Measurements from ENCODE around the gene DMGDH.
A peak's percentile ranks its signal among the peaks of the same experiment; 100 is the strongest.
"Not testable (repeated sequence)": the region's sequence is repeated elsewhere in the genome, so short reads cannot be mapped to it uniquely, and the experiment has no call there.

Gene DMGDH

DNA sequence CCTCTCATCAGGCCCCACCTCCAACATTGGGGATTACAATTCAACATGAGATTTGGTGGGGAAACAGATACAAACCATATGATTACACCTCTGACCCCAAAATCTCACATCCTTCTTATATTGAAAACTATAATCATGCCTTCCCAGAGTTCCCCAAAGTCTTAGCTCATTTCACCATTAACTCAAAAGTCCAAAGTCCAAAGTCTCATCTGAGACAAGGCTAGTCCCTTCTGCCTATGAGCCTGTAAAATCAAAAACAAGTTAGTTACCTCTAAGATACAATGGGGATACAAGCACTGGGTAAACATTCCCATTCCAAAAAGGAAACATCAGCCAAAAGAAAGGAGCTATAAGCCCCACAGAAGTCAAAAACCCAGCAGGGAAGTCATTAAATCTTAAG lies 57.6 kb downstream of the DMGDH start:
- DNase-seq = no peak

DNA sequence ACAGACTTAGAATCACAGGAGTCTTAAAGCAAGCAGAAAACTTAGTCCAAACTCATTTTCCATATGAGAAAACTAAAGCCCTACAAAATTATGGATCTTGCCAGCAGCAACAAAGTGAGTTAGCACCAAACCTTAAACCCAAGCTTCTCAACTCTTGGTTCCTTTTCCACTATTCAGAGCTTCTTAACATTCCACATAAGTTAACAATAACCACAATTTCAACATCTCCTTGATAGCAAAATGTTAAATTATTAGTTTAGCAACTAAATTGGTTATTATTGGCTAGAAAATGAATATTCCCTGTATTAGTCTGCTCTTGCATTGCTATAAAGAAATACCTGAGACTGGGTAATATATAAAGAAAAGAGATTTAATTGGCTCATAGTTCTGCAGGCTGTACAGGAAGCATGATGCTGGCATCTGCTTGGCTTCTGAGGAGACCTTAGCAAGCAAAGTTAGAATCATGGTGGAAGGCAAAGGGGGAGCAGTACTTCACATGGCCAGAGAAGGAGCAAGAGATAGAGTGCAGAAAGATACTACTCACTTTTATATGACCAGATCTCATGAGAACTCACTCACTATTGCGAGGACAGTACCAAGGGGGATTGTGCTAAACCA lies 58.1 kb downstream of the DMGDH start:
- no peak for DNase-seq

DNA sequence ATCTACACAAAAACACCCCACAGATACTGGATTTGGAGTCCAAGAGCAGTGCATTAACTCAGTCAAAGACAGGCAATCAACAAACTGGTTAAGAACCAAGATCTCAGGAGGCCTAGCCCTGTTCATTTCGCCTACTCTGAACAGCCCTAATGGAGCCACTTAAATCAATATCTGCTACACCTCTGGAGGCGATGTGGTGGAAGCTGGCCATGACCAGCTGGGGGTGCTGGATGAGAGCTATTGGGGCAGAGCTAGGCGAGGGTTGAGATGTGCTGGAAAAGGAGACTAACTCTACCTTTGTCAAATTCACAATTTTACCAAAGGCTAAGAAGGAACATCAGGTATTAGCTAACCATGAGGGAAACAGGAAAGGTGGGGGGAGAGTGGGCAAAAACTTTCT lies 61.1 kb downstream of the DMGDH start:
- no peak for DNase-seq

DNA sequence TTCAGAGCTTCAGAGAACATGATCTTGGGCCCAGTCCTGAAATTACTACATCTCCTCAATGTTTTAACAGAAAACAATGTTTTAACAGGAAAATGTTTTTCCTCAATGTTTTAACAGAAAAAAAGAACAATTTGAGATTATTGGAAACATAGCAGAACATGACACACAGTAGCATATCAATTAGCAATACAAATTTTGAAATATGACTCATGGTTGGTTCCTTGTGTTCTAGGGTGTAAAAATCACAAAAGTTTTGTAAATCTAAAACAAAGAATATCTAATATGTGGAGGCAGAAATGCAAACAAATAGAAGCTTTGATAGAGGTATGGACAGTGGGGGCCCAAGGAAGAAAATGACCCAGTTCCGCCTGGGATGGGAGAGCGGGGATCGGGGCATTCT lies 61.6 kb downstream of the DMGDH start:
- DNase-seq = no peak

DNA sequence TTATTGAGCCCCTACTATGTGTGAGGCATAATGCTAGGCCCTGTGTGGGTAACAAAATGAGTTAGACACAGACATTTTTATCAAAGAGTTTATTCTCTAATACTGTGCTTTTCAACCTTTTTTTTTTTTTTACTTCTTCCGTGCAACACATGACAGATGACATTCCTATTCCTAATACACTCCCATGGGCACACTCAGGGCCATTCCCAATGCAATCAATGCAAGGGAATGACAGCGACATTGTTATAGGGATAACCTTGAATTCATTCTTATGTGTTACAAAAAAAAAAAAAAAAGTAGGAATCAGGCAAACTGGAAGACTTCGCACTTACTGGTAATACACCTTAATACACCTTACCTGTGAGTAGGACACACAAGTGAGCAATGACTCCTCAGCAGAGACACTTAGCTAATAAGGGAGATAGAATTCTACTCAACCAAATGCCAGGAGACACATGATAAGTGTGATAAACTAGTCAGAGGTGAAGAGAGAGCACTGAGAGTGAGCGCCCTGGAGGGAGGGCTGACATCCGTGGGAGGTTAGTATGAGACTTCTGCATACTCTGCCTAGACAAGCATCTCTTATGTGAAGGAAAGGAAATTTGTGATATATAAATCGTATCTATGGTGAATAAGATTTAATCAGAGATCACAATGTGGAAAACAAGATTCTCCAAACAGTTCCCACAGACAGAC lies 63.4 kb downstream of the DMGDH start:
- DNase-seq = no peak

DNA sequence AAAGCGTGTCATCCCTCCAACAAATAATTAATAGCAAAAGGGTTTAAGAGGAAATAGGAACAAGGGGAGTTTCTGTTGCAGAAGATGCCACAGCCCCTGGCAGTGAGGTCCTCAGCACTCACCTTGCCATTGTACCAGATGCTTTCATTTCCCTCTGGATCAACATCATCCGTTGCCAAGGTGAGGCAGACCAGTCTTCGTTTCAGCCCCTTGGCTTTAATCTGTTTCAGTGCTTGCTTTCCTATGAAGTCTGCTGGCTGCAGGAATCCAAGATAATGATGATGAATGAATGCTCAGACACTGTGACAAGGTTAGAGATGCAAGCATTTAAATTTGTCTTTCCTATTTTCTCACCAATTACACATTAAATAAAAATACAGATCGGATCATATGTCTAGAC lies 64.3 kb downstream of the DMGDH start:
- no peak for DNase-seq

DNA sequence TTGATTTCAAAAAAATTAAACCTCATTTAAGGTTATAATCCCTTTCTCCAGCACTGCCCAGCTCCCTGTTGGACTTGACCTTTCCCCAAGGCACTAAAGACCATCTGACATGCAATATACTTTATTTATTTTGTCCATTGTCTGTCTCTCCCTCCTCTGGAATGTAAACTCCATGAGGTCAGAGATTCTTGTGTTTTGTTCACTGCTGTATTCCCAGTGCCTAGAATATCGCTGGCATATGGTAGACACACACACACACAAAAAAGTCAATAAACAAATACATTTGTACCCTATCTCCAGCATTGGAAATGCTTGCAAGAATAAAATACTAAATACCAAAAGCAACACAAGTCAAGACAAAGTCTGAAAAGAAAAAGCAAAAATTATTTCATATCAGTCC lies 67.1 kb downstream of the DMGDH start:
- no peak for DNase-seq

DNA sequence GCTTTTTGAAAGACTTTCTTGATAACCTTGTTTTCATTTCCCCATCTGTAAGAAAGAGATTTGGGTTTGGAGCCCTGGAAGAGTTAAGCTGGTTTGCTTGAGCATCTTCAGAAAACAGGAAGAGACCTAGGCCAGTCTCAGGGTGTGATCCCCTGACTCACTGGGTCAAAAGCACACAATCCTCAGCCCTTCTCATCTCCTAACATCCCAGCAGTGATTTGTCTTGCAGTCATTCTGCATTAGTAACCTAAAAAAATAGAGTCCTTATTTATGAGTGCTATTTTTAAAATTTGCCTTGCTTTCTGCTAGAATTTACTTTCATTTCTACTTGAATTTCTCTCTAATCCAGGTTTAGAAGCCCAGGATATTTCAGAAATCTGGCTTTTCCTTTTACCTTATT lies 68.0 kb downstream of the DMGDH start:
- DNase-seq = no peak

DNA sequence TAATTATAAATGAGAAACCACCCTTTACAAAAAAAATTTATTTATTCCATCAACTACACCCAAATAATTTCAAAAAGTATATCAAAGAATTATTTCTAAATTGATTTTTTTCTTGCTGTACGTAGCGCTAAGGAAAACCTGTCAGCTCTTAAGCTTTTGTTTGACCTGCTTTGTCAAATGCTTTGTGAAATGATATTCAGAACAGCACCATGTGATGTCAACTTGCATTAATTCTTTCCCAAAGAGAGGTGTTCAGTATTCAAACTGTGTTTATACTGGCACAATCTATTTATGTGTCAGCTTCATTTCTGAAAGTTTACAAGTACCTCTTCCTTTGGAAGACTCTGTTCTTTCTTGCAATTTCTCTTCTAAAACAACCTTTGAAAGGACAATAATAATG lies 72.4 kb downstream of the DMGDH start:
- no peak for DNase-seq

DNA sequence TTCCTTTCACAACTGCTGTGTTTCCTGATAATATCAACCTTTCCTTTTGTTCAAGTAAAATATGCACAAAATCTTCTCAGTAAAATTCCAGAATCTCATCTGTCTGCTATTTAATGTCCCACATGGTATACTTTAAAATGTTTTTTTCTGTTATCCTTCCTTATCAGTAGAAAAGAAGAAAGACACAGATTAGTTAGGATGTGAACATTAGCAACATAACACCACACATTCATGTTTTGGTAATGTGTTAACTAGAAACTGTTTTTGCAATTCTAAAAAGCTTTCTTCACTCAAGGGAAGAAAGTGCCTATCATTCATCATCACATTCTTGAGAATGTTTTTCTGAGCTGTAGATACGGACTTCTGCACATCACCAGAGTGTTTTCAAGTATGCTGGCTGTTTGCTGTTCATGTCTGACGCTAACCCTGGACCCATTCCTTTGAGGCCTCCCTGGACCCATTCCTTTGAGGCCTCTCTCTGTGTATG lies 73.9 kb downstream of the DMGDH start:
- no peak for DNase-seq

DNA sequence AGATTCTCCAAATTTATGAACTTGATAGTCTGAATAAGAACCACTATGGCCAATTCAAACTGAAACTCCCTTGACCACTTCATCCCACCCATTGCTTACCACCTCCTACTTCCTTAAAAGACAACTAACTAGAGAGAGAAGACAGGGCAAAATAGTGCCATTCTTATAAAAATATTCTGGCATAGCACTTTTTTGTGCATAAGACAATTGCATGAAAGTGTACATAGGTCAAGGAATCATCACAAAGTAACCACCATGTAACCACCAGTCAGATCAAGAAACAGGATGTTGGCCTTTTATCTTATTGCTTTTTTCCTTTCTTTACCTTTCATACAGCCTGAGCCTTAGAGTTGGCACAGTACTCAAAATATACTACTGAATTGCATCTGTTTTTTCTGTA lies 76.3 kb downstream of the DMGDH start:
- DNase-seq = no peak

DNA sequence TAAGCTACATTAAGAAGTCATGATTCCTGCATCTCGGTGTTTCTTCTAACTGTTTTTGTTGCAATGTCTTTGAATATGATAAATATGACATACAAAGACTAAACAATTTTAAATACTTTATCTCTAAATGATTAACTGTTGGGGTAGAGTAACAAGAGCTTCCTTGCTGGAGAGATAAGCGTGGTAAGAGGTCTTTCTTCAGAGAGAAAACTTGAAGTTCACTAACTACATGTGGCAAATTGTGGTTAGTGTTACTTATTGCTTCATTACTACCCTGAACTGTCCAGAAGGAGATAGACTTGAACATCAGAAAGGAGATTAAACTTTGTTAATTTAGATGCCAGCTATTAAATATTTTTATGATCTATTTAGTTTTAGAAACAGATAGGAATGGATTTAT lies 77.3 kb downstream of the DMGDH start:
- DNase-seq = no peak

DNA sequence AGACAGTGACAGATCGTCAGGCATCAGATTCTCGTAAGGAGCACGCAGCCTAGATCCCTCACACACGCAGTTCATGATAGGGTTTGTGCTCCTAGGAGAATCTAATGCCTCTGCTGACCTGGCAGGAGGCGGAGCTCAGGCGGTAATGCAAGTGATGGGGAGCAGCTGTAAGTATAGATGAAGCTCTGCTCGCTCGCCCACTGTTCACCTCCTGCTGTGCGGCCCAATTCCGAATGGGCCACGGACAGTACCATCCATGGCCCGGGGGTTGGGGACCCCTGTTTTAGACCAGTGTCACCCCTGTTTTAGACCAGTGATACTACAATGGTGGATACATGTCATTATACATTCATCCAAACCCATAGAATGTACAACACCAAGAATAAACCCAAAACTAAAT lies 80.4 kb downstream of the DMGDH start:
- no peak for DNase-seq

DNA sequence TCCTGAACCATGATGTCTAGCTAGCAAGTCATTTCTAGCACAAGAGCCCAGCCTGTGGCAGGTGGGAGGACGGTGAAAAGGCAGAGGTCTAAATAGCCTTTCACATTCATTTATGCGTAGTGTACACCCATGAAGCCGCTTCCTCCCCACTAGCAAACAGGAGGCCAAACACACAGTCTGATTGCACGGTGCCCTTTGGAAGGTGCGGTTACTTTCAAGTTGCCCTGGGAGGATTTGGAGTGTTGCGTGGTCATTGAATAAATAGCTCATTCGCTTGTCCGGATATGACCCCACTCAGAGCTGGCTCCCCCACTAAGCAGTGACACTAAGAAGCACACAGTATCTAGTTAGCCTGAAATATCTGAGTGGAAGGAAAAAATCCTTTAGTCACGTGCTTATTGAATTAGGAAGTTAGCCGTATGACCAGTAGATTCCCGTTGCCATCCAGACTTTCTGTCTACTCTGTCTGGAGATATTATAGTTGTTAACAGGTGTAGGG lies 83.7 kb downstream of the DMGDH start:
- peak in 14 of 56 donors; percentile 8 to 49 (median 32) for DNase-seq

DNA sequence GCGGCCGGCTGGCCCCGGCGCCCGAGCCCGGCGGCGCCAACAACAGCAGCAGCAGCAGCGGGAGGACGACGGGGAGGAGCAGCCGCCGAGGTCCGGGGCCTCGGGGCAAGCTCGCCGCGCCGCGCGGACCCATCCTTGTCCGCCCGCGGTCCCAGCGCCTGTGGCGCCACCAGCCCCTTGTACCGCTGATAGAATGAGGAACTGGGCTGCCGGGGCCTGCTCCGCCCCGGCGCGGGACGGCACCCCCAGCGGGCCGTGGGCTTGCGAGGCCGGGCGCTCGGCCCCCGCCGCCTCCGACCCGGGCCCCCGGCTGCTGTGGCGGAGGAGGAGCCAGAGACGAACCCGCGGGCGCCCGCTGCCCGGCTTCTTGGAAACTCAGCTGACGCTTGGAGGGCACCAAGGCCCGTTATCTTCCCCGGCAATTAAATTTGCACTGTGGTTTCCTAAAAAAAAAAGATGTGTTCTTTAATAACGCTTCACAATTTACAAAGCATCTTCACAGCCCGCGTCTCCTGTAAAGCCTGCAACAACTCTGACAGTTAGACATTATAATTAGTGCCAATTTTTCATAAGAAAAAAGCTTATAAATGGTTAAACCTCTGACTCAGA lies 84.3 kb downstream of the DMGDH start, which contains the start of gene ARSB:
ARSB (minus strand) TSS at position 195 of the 609 bp plus-strand sequence; CDS start at position 133, 62 bp downstream.
- peak in 44 of 56 donors; percentile 19 to 84 (median 56) for DNase-seq

DNA sequence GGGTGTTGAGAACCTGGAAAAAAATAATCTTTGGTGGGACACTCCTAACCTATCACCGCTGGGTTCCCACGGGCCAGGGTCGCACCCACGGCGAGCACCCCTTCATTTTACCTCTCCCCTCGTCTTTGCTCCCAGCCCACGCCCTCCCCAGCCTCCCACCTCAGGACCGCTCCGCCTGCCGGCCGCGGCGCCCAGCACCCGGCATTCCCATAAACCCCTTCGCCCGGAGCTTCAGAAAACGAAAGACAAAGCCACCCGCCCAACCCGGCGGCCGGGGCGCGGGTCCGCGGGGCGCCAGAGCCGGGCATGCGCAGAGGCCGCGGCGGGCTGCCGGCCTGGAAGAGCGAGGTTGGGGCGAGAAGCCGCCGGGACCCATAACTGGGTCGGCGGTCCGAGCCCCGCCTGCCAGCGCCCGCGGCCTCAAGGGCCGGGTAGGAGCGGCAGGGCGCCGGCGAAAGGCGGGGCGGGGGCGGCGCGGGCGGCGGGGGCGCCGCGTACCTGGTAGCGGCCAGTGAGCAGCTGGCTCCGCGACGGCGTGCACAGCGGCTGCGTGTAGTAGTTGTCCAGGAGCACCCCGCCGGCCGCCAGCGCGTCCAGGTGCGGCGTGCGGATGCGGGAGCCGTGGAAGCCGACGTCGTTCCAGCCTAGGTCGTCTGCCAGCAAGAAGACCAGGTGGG lies 84.9 kb downstream of the DMGDH start:
- peak in 55 of 56 donors; percentile 32 to 88 (median 76) for DNase-seq

DNA sequence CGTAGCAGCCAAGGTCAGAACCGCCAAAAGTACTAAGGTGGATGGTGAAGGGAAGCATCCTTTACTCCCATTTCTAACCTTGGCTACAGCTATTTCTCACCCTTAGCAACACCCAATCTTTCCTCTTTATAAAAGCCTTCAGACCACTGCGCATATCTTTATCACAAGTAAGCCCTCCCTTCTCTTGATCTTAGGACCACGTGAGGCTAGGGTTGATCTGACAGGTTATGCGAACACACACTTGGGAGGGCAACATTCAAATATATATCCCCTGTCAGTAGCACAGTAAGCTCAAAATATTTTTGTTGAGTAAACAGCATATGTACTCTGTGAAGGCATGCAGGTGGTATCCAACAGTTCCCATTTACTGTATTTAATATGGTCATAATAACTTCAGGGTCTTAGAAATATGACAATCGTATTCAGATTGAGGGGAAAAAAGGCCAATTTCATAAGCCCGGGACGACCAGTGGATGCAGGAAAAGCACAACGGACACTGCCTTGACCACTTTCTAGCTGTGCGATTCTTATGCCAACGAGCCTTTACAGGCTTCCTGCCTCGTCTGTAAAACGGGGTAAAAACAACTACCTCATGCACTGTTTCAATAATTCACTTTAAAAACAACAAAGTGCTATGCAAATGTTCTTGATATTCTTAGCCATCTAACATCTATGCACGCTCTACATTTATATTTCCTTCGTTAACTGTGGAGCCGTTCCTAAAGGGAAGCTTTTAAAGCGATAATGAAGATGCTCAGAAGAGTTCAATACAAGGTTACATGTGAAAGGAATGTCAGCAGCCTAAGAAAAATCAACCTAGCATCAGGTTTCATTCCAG lies 85.7 kb downstream of the DMGDH start:
- DNase-seq = peak in 1 of 56 donors; percentile 40

DNA sequence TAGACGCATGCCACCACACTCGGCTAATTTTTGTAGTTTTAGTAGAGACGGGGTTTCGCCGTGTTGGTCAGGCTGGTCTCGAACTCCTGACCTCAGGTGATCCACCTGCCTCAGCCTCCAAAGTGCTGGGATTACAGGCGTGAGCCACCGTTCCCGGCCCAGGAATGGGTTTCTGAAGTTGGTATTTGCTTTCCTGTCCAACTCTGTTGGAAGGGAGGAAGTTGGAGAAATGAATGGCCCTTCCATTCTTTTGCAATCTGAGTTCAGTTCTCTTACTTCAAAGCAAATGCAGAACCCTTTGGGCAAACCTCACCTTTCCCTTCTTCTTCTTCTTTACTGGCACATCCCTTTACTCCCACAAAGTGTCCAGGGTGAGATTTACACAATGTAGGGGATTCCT lies 86.3 kb downstream of the DMGDH start:
- not testable (repeated sequence) for DNase-seq

DNA sequence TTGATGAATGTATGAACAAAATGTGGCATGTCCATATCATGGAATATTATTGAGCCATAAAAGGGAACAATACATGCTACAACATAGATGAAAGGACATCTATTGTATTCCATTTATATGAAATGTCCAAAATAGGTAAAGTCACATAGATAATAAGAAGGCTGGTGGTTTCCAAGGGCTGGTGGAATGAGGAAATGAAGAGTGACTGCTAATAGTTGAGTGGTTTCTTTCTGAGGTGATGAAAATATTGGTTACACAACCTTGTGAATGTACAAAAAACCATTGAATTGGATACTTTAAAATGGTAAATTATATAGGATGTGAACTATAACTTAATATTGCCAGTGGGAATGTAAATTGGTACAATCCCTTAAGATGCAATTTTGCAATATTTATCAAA lies 89.6 kb downstream of the DMGDH start:
- DNase-seq = no peak

DNA sequence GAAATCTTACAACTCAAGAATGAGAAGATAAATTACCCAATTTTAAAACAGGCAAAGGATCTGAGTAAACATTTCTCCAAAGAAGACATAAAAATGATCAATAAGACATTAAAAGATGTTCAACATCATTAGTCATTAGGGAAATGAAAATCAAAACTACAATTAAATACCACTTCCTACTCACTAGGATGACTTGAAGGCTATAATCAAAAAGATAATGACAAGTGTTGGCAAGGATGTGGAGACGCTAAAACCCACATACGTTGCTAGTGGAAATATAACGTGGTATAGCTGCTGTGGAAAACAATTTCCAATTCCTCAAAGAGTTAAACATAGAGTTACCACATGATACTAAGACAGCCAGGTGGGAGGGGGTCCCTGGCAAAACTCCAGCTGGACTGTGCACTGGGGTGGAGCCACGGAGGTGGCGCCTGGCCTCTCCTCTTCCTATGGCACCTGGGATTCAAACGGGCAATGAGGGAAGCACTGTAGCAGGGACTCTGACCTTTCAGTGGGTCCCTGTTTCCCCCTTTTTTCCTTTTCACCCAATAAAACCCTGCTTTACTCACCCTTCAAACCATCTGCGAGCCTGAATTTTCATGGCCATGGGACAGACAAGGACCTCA lies 90.2 kb downstream of the DMGDH start:
- no peak for DNase-seq
